ENCODE measurements around the gene MACROD1. TPM values are rescaled to one million over a fixed set of nuclear protein-coding genes. Genes with fewer than 3 reads are reported as not detected.
A peak's percentile ranks its signal among the peaks of the same experiment; 100 is the strongest.

Gene MACROD1
- total RNA-seq, 4 donors from 2014 or later = 29.2 to 64.6 (median 46.2) TPM

DNA sequence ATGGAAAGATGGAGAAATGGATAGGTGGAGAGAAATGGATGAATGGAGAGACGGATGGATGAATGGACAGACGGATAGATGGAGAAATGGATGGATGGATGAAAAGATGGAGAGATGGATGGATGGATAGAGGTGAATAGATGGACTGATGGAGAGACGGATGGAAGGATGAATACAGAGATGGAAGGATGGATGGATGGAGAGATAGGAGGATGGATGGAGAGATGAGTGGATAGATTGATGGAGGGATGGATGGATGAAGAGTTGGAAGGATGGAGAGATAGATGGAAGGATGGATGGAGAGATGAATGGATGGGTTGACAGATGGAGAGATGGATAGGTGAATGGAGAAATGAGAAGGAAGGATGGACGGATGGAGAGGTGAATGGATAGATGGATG, 66.5 kb downstream of the MACROD1 start:
- peaks cover 18% of the 10 kb centered on the region for H3K4me1 ChIP-seq
- TF ChIP-seq EP300 (IDR thresholded peaks at IDR 0.05) (no peak), POLR2A (IDR thresholded peaks at IDR 0.05) (no peak), POLR2AphosphoS5 (IDR thresholded peaks at IDR 0.05) (no peak)
- TF ChIP-seq, protein P1, sequence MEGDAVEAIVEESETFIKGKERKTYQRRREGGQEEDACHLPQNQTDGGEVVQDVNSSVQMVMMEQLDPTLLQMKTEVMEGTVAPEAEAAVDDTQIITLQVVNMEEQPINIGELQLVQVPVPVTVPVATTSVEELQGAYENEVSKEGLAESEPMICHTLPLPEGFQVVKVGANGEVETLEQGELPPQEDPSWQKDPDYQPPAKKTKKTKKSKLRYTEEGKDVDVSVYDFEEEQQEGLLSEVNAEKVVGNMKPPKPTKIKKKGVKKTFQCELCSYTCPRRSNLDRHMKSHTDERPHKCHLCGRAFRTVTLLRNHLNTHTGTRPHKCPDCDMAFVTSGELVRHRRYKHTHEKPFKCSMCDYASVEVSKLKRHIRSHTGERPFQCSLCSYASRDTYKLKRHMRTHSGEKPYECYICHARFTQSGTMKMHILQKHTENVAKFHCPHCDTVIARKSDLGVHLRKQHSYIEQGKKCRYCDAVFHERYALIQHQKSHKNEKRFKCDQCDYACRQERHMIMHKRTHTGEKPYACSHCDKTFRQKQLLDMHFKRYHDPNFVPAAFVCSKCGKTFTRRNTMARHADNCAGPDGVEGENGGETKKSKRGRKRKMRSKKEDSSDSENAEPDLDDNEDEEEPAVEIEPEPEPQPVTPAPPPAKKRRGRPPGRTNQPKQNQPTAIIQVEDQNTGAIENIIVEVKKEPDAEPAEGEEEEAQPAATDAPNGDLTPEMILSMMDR (IDR thresholded peaks at IDR 0.05) = no peak
- DNase-seq (ENCODE audit: low spot score in 2 of 2) = no peak
- H3K4me3 ChIP-seq = no peak overlapping the region
- H3K36me3 ChIP-seq = no peaks in the 10 kb centered on the region
- H3K27ac ChIP-seq = no peak overlapping the region
- 98% methylated on average over 4 of the region's 4 CpGs for WGBS
- no peaks in the 10 kb centered on the region for H3K9me3 ChIP-seq
- no peaks in the 10 kb centered on the region for H3K27me3 ChIP-seq

DNA sequence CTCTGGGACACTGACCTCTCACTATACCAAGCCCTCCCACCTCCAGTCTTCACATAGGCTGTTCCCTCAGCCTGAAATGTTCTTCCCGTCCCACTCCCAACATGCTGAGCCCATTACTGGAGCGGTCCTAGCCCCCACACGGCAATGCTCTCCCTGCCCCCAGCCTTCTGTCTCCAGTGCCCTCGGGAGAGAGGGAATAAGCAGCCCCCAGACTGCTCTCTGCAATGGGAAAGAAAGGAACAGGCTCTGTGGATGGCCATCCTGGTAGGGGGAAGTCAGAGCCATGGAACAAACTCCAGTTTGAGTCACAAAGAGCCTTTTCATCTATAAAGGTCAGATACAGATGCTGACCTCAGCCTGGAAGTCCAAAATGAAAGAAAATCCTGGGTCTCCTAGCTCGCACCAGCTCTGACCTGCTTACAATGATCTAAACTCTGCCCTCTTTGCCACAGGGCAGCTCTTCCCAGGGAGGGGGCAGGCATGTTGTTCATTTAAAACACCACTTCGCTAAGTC, 67.5 kb downstream of the MACROD1 start:
- Histone ChIP-seq H3K4me3 (no peak overlapping the region), H3K27me3 (no peaks in the 10 kb centered on the region), H3K4me1 (peaks cover 18% of the 10 kb centered on the region), H3K36me3 (no peaks in the 10 kb centered on the region), H3K27ac (no peak overlapping the region), H3K9me3 (no peaks in the 10 kb centered on the region)
- DNase-seq (ENCODE audit: low spot score in 2 of 2) = no peak
- TF ChIP-seq POLR2A (IDR thresholded peaks at IDR 0.05) (no peak), POLR2AphosphoS5 (IDR thresholded peaks at IDR 0.05) (no peak), EP300 (IDR thresholded peaks at IDR 0.05) (no peak)
- TF ChIP-seq, protein P1 (IDR thresholded peaks at IDR 0.05) = no peak
- WGBS = 83% methylated on average over 5 of the region's 6 CpGs

DNA sequence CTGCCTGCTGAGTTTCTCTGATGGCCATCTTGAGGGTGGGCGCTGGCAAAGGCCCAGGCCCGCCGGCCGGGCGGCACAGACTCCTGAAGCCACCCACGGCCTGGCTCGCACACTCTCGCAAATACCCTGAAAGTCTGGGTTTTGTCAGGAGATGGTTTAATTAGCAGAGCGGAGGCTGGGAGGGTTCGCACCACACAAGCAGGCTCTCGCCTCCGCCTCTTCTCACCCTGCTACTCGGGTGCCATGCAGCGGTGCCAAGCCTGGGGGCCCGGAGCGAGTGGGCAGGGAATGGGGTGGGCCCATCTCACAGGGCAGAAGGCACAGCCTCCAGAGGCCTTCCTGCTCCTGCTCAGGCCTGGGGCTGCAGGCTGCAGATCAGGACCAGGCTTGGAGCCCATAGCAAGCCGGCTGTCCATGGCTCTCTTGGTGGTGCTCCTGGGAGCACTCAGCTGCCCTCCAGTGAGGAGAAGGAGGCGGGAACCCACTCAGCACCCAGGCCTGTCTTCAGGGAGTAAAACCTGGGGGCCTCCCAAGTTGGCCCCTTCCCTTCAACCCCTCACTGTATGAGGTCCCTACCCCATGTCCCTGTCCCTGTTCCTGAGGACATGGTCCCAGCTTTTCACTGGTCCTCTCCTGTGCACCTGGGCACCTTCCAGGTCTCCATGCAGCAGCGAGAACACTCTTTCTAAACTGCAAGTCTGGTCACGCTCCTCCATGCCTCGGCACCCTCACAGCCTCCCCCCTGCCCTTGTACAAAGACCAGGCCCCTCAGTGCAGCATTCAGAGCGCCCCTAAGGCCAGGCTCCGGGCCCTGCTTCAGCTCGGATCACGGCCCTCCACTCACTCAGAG, 68.2 kb downstream of the MACROD1 start:
- H3K27ac ChIP-seq = peak overlapping the region; percentile 10
- 73% methylated on average over 14 of the region's 25 CpGs for WGBS
- TF ChIP-seq EP300 (IDR thresholded peaks at IDR 0.05) = no peak
- TF ChIP-seq POLR2AphosphoS5 (IDR thresholded peaks at IDR 0.05) = no peak
- TF ChIP-seq, protein P1 (IDR thresholded peaks at IDR 0.05) = no peak
- no peak for TF ChIP-seq POLR2A (IDR thresholded peaks at IDR 0.05)
- peaks cover 18% of the 10 kb centered on the region for H3K4me1 ChIP-seq
- no peak overlapping the region for H3K4me3 ChIP-seq
- H3K36me3 ChIP-seq = no peaks in the 10 kb centered on the region
- no peak for DNase-seq (ENCODE audit: low spot score in 2 of 2)
- H3K9me3 ChIP-seq = no peaks in the 10 kb centered on the region
- no peaks in the 10 kb centered on the region for H3K27me3 ChIP-seq

GRCh38 chr11:64096835-64097234, 69.1 kb downstream of the MACROD1 start:
- WGBS = 60% methylated on average over 6 of the region's 13 CpGs
- H3K27ac ChIP-seq = no peak overlapping the region
- no peaks in the 10 kb centered on the region for H3K9me3 ChIP-seq
- TF ChIP-seq, protein P1 (IDR thresholded peaks at IDR 0.05) = no peak
- TF ChIP-seq POLR2A (IDR thresholded peaks at IDR 0.05) = no peak
- no peak for TF ChIP-seq POLR2AphosphoS5 (IDR thresholded peaks at IDR 0.05)
- no peak for TF ChIP-seq EP300 (IDR thresholded peaks at IDR 0.05)
- DNase-seq (ENCODE audit: low spot score in 2 of 2) = no peak
- no peaks in the 10 kb centered on the region for H3K27me3 ChIP-seq
- no peaks in the 10 kb centered on the region for H3K36me3 ChIP-seq
- H3K4me3 ChIP-seq = no peak overlapping the region
- peaks cover 15% of the 10 kb centered on the region for H3K4me1 ChIP-seq

GRCh38 chr11:64095949-64096348, 70.0 kb downstream of the MACROD1 start:
- WGBS = 71% methylated on average over 1 of the region's 14 CpGs
- no peak for TF ChIP-seq POLR2AphosphoS5 (IDR thresholded peaks at IDR 0.05)
- TF ChIP-seq POLR2A (IDR thresholded peaks at IDR 0.05) = no peak
- TF ChIP-seq, protein P1 (IDR thresholded peaks at IDR 0.05) = no peak
- TF ChIP-seq EP300 (IDR thresholded peaks at IDR 0.05) = no peak
- Histone ChIP-seq H3K27me3 (no peaks in the 10 kb centered on the region), H3K4me1 (peaks cover 6% of the 10 kb centered on the region), H3K36me3 (no peaks in the 10 kb centered on the region), H3K9me3 (no peaks in the 10 kb centered on the region), H3K27ac (no peak overlapping the region), H3K4me3 (no peak overlapping the region)
- no peak for DNase-seq (ENCODE audit: low spot score in 2 of 2)

All from suprapubic skin (tissue), 4 donors.